Myocyte (in vitro differentiated cells): Measurements from ENCODE around the gene FAM170B. TPM values are rescaled to one million over a fixed set of nuclear protein-coding genes. Genes with fewer than 3 reads are reported as not detected.
A peak's percentile ranks its signal among the peaks of the same experiment; 100 is the strongest.

Experiments
- DNase-seq: peaks from one replicate; pipeline ENCODE4 v3.0.0-alpha.2; 2012; ENCODE audit warnings: low read depth
- total RNA-seq: library from RNA; depleted of rRNA; stranded (reverse); fragments of >200 nt; gene quantifications from 2 replicates; pipeline ENCODE4 v1.2.3, GENCODE V29; 2014

FAM170B gene
- total RNA-seq, 1 donor from 2014 or later: not detected

- DNase-seq: no peak
Measured at GRCh38 chr10:49152663-49153062, 18.8 kb upstream of the FAM170B start.

GRCh38 chr10:49152037-49152436, 18.2 kb upstream of the FAM170B start:
- no peak for DNase-seq

- DNase-seq: no peak
Measured at GRCh38 chr10:49151481-49151880, 17.7 kb upstream of the FAM170B start.

- no peak for DNase-seq
Measured at GRCh38 chr10:49151025-49151445, 17.2 kb upstream of the FAM170B start.

DNA sequence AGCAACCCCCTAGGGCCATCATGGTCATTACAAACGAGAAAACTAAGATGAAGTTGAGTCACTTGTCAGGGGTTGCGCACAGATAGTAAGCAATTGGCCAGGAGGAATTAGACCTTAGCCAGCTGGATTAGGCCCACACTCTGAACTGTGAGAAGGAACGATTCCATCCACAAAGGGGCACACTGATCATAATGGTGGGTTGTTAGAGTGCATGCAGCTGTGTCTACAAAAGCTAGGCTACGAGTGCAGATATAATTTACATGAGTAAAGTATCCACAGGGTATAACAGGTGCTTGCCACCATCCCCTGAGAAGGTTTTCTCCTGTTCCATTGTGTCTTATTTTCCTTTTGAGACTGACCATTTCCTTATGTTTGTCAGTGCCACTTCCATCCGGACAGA, 16.6 kb upstream of the FAM170B start:
- no peak for DNase-seq

DNA sequence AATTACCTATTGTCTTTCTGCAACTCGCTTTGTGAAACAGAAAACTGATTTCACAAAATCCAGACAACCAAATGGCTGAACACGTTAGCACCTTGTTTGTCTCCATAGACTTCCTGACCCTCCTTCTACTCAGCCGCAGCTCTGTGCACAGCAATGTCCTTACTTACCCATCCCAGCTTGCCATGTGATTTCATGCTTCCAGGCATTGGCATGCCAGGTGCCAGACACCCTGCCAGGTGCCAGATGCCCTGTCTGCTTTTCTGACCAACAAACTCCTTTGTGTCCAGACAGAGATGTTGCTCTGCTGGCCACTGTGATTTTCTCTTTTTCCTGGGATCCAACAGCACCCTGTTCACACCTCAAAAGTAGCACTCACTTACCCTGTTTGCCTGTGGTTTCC, 16.1 kb upstream of the FAM170B start:
- no peak for DNase-seq

DNA sequence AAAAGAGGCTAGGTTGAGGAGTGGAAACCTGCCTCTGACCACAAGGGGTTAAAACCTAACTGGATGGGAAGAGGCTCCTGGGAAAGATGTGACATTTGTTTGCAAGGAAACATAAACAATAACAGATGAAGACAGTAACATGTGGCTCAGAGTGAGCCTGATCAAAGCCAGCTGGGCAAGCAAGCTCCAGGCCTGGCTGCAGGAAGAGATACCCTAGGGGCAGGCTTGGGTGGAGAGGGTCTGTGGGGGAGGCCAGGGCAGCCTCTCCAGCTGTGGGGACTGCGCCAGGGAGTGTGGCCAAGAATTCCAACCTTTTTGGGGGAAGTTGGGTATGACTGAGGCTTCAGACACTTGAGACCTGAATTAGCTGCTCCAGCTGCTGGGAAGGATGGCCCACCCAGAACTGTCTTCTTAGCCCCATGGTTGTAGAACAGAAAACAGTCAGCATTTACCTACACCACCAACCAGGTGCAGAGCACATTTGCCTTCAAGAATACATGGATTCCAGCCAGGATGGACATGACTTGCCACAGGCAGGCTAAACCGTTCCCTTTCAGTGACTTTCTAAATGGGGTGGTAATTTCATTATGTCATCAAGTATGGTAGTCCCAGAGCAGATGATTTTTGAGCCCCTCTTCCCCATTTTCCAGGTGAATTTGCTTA, 10.4 kb upstream of the FAM170B start:
- no peak for DNase-seq

DNA sequence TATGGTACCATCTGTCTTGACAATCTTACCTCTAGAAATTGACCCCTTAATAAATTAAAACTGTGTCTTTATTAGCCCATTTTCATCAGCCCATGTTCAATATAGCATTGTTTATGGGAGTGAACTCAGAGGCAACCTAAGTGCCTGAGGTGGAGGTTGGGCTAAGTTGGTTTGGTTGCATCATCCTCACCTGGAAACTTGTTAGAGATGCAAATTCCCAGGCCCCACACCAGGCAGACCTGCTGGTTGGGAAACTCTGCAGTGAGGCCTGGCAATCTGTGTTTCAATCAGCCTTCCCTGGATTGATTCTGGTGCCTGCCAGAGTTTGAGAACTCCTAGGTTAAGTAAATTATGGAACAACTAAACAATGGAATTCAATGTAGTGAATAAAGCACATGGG, 9.4 kb upstream of the FAM170B start:
- no peak for DNase-seq

DNA sequence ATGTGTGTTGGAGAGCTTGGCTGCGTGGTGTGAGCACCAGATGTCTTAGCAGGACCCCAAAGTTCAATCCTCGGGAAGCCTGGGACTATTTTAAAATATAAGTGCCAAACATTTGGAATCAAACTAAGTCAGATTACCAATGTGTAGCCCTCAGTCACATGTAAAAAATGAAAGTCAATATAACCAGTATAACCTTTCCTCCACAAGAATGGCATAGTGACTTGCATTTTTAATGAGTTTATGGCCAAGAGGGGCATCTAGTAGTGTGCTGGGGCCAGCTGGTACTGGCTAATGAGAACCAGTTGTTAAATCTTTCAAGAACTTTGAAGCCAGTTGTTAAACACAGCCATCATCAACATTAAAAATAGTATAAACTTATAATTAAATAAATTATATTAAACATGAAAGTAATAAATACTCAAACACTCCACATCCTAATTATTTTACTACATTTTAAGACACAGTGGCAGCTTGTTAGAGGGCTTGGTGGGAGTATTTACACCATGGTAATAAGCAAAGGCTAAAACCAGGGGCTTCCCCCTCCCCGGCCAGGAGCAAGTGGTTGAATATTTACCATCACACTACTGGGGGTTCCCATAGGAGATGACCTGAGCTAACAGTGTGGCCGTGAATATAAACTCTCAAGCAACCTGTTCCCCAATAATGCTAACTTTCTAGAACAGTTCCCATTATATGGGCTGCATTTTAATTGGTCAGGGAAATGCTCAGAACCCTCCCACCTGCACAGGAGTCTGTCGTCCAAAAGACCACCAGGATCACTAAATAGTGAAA, 7.9 kb upstream of the FAM170B start:
- DNase-seq: no peak

DNA sequence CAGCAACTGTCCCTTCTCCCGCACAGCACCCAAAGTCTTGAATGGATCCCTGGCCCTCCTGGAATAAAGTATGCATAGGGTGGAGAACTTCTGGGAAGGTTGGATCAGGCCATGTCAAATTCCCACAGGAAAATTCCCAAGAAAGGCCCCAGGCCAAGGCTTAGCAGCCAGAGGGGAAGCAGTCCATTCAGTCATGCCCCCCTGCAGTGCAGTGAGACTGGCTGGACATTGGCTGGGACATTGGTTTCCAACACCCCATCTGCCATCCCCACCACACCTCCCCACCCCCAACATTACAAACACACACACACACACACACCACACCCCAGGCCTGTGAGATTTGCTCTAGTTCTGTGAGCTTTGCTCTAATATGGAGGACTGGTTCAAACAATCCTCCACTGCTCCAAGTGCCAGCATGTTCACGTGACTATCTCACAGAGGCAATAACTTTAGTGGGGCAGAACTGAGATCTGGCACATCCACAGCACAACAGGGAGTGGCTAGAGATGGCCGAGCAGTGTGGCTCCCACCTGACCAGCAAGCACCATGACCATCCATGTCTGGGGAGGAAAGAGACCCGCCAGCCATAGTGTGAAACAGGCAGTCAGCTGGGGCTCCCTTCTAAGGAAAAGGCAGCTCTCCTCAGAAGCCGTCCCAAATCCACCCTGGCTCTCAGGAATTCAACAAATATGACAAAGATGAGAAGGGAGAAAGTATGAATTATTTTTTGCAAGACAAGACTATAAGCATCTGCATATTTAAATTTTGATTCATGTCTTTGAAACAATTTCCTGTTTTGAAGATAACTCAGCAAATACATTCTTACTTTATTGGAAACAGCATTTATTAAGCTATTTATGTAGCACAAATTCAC, 6.7 kb upstream of the FAM170B start:
- no peak for DNase-seq

GRCh38 chr10:49139846-49140195, 6.0 kb upstream of the FAM170B start:
- DNase-seq: peak; percentile 74

GRCh38 chr10:49139028-49139845, 5.4 kb upstream of the FAM170B start:
- DNase-seq: peak; percentile 88

GRCh38 chr10:49138361-49138891, 4.6 kb upstream of the FAM170B start:
- DNase-seq: peak; percentile 87

DNA sequence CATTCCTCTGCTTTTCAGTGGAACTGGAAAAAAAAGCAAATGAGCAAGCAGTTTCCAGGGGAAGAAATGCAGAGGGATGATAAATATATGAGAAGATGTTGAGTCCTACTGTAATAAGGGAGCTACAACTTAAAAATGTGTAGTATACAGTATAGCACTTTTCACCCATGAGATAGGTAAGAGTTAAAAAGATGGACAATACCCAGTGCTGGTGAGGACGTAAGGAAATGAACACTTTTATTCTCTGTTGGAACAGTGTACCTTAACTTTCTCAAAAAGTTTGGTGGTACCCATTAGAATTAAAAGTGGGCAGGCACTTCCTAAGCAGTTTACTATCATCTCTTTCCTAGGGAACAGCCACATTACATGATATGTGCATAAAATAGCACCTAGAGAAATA, 2.7 kb upstream of the FAM170B start:
- DNase-seq: no peak

- peak; percentile 58 for DNase-seq
Measured at GRCh38 chr10:49135575-49136313, 1.9 kb upstream of the FAM170B start.

DNA sequence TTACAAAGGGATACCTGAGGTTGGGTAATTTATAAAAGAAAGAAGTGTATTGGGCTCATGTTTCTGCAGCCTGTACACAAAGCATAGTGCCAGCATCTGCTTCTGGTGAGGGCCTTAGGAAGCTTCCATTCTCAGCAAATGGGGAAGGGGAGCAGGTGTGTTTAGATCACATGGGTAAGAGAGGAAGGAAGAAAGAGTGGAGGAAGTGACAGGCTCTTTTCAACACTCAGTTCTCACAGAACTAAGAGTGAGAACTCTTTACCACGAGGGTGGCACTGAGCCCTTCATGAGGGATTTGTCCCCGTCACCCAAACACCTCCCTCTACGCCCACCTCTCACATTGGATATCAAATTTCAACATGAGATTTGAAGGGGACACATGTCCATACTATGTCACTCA, 506 bp upstream of the FAM170B start:
- DNase-seq: no peak

GRCh38 chr10:49132362-49132737, 1.5 kb downstream of the FAM170B start:
- DNase-seq: no peak

DNA sequence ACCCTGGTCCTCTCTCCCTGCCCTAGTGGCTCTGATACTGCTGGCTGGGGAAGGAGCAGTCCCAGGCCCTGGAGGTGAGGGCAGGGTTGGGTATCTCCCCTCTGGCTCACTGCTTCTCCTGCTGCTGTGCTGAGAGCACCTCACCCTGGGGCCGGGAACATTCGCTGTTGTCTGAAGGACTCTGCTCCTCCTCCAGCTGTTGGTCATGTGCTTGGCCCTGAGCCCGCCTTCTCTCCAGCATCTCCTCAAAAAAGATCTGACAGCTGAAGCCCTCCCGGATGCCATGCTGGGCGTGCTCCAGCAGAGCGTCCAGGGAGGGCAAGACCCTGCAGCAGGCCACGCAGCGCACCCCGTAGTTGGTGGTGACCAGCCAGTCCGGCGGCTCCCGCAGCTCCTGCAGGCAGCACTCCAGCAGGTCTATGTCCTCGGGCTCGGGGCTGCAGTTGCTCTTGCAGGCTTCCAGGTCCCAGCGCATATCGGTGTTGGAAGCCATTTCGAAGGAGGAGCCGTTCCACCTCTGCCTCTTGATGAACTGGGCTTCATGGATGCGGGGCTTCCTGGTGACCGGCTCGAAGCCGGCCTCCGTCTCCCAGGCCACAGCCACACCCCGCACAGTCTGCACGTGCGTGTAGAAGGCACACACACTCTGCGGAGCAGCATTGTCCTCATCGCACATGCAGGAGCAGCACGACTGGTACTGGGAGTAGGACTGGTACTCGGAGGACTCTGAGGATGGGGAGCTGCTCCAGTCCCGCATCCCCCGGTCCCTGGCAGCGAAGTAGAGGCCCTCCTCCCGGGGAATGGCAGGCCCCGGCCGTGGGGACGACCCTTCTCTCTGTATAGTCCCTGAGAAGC, 2.1 kb downstream of the FAM170B start:
- DNase-seq: peak; percentile 87

GRCh38 chr10:49129376-49129775, 4.4 kb downstream of the FAM170B start:
- DNase-seq: no peak
